Vagina (tissue), 2 donors: Measurements from ENCODE around the gene WNT9A. TPM values are rescaled to one million over a fixed set of nuclear protein-coding genes. Genes with fewer than 3 reads are reported as not detected.
A peak's percentile ranks its signal among the peaks of the same experiment; 100 is the strongest.
"Not testable (repeated sequence)": the region's sequence is repeated elsewhere in the genome, so short reads cannot be mapped to it uniquely, and the experiment has no call there.

Experiments
- DNase-seq, 2 donors: peaks; one replicate each; pipeline ENCODE4 v3.0.0-alpha.2; 2017; ENCODE audit errors: extremely low spot score in 2 of 2
- H3K27ac ChIP-seq: fragments of 200-600 bp; sonication (generic); one replicate; pipeline ENCODE4 v1.5.1; 2019
- H3K27me3 ChIP-seq: fragments of 200-600 bp; sonication (generic); one replicate; pipeline ENCODE4 v1.5.1; 2019
- H3K36me3 ChIP-seq, 2 donors: fragments of 200-600 bp; sonication (generic); one replicate each; pipeline ENCODE4 v1.5.1; 2017 to 2019
- H3K4me1 ChIP-seq: fragments of 200-600 bp; sonication (generic); one replicate; pipeline ENCODE4 v1.5.1; 2019
- H3K4me3 ChIP-seq, 2 donors: fragments of 200-600 bp; sonication (generic); 1 replicate in 1 of 2; 2 replicates in 1 of 2; pipeline ENCODE4 v1.5.1; 2016 to 2019
- H3K9me3 ChIP-seq: fragments of 200-600 bp; sonication (generic); one replicate; pipeline ENCODE4 v1.5.1; 2019
- POLR2A ChIP-seq, 2 donors: fragments of 450-650 bp; IDR thresholded peaks; one replicate each; pipeline ENCODE4 v1.6.1; 2017; ENCODE audit warnings: antibody characterized with exemption in 2 of 2, mild to moderate bottlenecking in 2 of 2, moderate library complexity in 2 of 2
- POLR2AphosphoS5 ChIP-seq, 2 donors: sonication (generic); formaldehyde crosslinking; IDR thresholded peaks; one replicate each; pipeline ENCODE4 v1.9.0; 2017; ENCODE audit warnings: antibody characterized with exemption in 2 of 2, mild to moderate bottlenecking in 2 of 2, low read depth in 1 of 2; ENCODE audit not compliant: insufficient read depth in 1 of 2
- intact Hi-C: fragments of 100-400 bp; cut with DNase I; formaldehyde crosslinking; loops from one replicate; pipeline ENCODE4 v1.15.1; 2023
- total RNA-seq: library from RNA; depleted of rRNA; stranded (reverse); fragments of >200 nt; gene quantifications from one replicate; pipeline ENCODE4 v1.2.3, GENCODE V29; 2016
- TF ChIP-seq, protein P1 (sequence below), 3 experiments: fragments of 450-650 bp in 2 of 3; fragments of 200-600 bp in 1 of 3; sonication (generic) in 1 of 3; IDR thresholded peaks; one replicate each; pipeline ENCODE4 v1.5.1; 2017 to 2019; ENCODE audit warnings: antibody characterized with exemption in 3 of 3, mild to moderate bottlenecking in 2 of 3, moderate library complexity in 2 of 3

WNT9A gene
- total RNA-seq, 1 donor from 2014 or later: 2.9 TPM

DNA sequence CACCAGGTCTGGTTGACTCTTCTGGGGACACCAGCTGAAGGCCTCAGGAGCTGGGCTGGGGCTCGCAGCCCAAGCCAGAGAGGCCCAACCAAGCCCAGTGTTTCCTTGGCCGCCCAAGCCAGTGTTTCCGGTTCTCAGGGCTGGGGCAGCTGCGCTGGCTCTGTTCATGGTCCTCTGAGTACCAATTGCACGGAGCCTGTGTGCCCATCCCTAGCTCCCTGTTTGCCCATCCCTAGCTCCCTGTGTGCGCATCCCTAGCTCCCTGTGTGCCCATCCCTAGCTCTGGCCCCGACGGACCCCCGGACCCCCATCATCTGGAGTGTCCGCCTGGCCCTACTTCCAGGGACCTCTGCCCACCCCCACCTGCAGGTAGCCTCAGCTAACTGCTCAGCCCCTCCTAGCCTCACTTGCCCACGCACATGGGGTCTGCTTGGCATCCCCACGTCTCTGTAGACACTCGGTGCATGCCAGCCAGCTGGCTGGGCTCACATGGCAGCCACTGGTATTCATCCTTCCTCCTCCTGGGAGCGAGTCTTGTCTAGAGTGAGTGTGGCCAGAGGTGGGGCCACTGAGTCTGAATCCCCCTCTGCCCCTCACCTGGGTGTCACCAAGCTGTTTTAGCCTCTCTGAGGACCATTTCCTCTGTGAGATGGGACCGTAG is 64.0 kb downstream of the WNT9A start:
- Histone ChIP-seq H3K36me3 (no peaks in the 10 kb centered on the region), H3K27ac (no peak overlapping the region), H3K4me1 (peaks cover 32% of the 10 kb centered on the region), H3K9me3 (no peaks in the 10 kb centered on the region), H3K27me3 (no peaks in the 10 kb centered on the region), H3K4me3 (no peak overlapping the region)
- TF ChIP-seq, protein P1, sequence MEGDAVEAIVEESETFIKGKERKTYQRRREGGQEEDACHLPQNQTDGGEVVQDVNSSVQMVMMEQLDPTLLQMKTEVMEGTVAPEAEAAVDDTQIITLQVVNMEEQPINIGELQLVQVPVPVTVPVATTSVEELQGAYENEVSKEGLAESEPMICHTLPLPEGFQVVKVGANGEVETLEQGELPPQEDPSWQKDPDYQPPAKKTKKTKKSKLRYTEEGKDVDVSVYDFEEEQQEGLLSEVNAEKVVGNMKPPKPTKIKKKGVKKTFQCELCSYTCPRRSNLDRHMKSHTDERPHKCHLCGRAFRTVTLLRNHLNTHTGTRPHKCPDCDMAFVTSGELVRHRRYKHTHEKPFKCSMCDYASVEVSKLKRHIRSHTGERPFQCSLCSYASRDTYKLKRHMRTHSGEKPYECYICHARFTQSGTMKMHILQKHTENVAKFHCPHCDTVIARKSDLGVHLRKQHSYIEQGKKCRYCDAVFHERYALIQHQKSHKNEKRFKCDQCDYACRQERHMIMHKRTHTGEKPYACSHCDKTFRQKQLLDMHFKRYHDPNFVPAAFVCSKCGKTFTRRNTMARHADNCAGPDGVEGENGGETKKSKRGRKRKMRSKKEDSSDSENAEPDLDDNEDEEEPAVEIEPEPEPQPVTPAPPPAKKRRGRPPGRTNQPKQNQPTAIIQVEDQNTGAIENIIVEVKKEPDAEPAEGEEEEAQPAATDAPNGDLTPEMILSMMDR (IDR thresholded peaks at IDR 0.05): no peak
- TF ChIP-seq POLR2AphosphoS5 (IDR thresholded peaks at IDR 0.05; ENCODE audit: insufficient read depth in 1 of 2, low read depth in 1 of 2): no peak
- no peak for TF ChIP-seq POLR2A (IDR thresholded peaks at IDR 0.05)
- peak; percentile 80 to 93 for DNase-seq
- intact Hi-C loops: no loop called here

DNA sequence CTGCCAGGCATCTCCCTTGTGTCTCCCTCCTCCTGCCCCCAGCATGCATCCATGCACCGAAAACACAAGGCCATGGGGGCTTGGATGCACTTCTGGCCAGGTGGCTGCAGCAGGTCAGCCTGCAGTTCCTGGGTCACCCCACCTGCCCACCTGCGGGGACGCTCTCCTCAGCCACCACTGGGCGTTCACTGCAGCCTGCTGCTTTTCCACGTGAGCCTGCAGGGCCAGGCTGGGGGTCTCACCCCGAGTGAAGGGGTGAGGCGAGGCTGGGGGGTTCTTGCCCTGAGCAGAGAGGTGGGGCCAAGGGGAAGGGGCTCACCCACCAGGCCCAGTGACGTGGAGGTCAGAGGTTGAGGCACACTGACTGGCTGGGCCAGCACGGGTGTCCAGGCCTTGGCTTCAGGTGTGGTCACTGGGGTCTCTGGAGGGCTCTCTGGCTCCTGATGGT is 64.6 kb downstream of the WNT9A start:
- Histone ChIP-seq H3K36me3 (no peaks in the 10 kb centered on the region), H3K9me3 (no peaks in the 10 kb centered on the region), H3K4me3 (no peak overlapping the region), H3K4me1 (peaks cover 32% of the 10 kb centered on the region), H3K27me3 (no peaks in the 10 kb centered on the region), H3K27ac (no peak overlapping the region)
- peak in 1 of 2 donors; percentile 88 for DNase-seq
- intact Hi-C loops: no loop called here
- TF ChIP-seq, protein P1 (IDR thresholded peaks at IDR 0.05): no peak
- TF ChIP-seq POLR2AphosphoS5 (IDR thresholded peaks at IDR 0.05; ENCODE audit: insufficient read depth in 1 of 2, low read depth in 1 of 2) (no peak), POLR2A (IDR thresholded peaks at IDR 0.05) (no peak)

DNA sequence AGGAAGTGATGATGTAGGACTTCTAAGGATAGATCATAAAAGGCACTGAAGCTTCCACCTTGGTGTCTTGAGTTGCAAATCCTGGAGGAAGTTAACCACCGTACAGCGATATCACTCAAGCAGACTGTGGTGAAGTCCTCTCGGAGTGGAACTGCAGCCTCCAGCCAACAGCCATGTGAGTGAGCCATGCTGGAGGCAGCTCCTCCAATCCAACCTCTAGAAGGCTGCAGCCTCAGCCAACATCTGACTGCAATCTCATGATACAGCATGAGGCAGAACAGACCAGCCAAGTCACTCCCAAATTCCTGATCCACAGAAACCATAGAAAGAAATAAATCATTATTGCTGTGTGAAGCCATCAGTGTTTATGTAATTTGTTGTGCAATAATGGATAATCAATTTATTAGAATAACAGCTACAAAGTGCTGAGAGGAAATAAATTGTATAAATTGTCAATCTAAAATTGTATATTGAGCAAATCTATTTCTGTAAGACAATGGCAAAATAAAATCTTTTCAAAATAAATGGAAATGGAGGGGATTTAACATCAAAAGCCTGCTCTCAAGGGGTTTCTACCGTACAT is 67.3 kb downstream of the WNT9A start:
- TF ChIP-seq POLR2A (IDR thresholded peaks at IDR 0.05) (no peak), POLR2AphosphoS5 (IDR thresholded peaks at IDR 0.05; ENCODE audit: insufficient read depth in 1 of 2, low read depth in 1 of 2) (no peak)
- TF ChIP-seq, protein P1 (IDR thresholded peaks at IDR 0.05): no peak
- Histone ChIP-seq H3K27ac (no peak overlapping the region), H3K36me3 (no peaks in the 10 kb centered on the region), H3K4me3 (no peak overlapping the region), H3K9me3 (no peaks in the 10 kb centered on the region), H3K27me3 (no peaks in the 10 kb centered on the region), H3K4me1 (peaks cover 10% of the 10 kb centered on the region)
- intact Hi-C loops: no loop called here
- no peak for DNase-seq

DNA sequence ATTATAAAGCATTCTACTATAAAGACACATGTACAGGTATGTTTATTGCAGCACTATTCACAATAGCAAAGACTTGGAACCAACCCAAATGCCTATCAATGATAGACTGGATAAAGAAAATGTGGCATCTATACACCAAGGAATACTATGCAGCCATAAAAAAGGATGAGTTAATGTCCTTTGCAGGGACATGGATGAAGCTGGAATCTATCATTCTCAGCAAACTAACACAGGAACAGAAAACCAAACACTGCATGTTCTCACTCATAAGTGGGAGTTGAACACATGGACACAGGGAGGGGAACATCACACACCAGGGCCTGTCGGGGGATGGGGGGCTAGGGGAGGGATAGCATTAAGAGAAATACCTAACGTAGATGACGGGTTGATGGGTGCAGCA is 69.9 kb downstream of the WNT9A start:
- H3K9me3 ChIP-seq, H3K27ac ChIP-seq, H3K27me3 ChIP-seq, H3K4me1 ChIP-seq, DNase-seq, H3K36me3 ChIP-seq, intact Hi-C loops, H3K4me3 ChIP-seq: not testable (repeated sequence)

DNA sequence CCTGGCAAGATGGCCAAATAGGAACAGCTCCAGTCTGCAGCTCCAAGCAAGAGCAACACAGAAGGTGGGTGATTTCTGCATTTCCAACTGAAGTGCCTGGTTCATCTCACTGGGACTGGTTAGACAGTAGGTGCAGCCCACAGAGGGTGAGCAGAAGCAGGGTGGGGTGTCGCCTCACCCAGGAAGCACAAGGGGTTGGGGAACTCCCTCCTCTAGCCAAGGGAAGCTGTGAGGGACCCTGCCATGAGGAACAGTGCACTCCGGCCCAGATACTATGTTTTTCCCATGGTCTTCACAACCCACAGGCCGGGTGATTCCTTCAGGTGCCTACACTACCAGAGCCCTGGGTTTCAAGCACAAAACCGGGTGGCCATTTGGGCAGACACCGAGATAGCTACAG is 75.8 kb downstream of the WNT9A start:
- H3K36me3 ChIP-seq, H3K9me3 ChIP-seq, intact Hi-C loops, H3K4me3 ChIP-seq, H3K27me3 ChIP-seq, H3K4me1 ChIP-seq, DNase-seq, H3K27ac ChIP-seq: not testable (repeated sequence)

DNA sequence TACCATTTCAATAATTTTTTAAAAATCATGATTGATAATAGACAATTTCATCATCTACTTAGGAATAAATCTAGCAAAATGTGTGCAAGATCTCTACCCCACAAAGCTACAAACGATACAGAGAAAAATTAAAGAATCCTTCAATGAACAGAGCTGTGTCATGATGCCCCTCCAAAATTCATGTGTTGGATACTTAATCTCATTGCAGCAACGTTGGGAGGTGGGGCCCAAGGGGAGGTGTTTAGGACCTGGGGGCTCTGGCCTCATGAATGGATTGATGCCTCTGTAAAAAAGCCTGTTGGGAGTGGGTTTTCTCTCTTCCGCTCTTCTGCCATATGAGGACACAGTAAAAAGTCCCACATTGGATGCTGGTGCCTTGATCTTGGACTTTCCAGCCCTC is 77.4 kb downstream of the WNT9A start:
- H3K9me3 ChIP-seq: no peaks in the 10 kb centered on the region
- no peaks in the 10 kb centered on the region for H3K27me3 ChIP-seq
- H3K4me3 ChIP-seq: no peak overlapping the region
- no peaks in the 10 kb centered on the region for H3K36me3 ChIP-seq
- no peak overlapping the region for H3K27ac ChIP-seq
- intact Hi-C loops: no loop called here
- DNase-seq: no peak
- H3K4me1 ChIP-seq: no peaks in the 10 kb centered on the region
- TF ChIP-seq POLR2AphosphoS5 (IDR thresholded peaks at IDR 0.05; ENCODE audit: insufficient read depth in 1 of 2, low read depth in 1 of 2): no peak
- TF ChIP-seq, protein P1 (IDR thresholded peaks at IDR 0.05): no peak
- no peak for TF ChIP-seq POLR2A (IDR thresholded peaks at IDR 0.05)
